NCI-H128 (cell line): ENCODE results near the gene TKFC.

ENCODE experiments used
- DNase-seq: peaks from one replicate; lab custom pipeline; 2025; ENCODE audit not compliant: unreplicated experiment; lab: John Stamatoyannopoulos, UW

The TKFC gene

GRCh38 chr11:61310749-61311148, 22.3 kb upstream of the TKFC start:
- no peak for DNase-seq

DNA sequence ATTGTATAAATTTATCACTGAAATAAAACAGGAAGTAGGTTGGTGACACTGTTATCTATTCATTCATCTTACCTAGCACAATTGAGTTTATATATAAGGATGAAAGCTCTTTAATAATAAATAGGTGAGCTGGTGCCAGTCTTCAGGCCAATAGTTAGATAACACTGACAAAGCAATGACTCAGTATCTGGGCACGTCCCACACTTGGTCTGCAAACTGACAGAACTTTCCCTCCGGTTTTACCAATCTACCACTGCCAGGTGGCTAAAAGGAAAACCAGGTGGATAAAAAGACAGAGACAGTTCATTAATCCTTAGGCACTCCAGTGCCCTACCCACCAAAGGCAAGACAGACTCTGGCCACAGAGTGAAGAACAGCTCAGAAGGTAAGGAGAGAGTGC, 17.8 kb upstream of the TKFC start:
- DNase-seq: no peak

- no peak for DNase-seq
Measured at GRCh38 chr11:61325649-61326414, 7.2 kb upstream of the TKFC start.

- no peak for DNase-seq
Measured at GRCh38 chr11:61327669-61328071, 5.4 kb upstream of the TKFC start.

- DNase-seq: no peak
Measured at GRCh38 chr11:61328351-61328750, 4.7 kb upstream of the TKFC start.

- DNase-seq: no peak
Measured at GRCh38 chr11:61329871-61330270, 3.2 kb upstream of the TKFC start.

DNA sequence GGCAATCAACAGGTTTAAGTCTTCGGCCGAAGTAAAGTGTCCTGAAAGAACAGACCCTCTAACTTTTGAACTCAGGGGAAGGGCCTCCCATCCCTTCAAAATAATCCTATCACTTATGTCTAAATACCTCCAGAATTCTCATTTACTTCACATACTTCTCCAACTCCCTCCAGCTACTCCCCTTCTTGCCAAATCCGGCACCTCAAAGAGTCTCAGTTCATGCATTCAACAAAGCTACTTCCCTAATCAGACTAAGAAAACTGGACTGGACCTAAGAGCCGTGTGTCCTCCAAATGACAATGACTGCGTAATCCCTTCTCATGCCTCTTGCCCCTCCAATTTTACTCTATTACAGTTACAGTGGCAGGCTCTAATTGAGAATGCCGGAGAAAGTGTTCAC, 1.4 kb upstream of the TKFC start:
- no peak for DNase-seq

DNA sequence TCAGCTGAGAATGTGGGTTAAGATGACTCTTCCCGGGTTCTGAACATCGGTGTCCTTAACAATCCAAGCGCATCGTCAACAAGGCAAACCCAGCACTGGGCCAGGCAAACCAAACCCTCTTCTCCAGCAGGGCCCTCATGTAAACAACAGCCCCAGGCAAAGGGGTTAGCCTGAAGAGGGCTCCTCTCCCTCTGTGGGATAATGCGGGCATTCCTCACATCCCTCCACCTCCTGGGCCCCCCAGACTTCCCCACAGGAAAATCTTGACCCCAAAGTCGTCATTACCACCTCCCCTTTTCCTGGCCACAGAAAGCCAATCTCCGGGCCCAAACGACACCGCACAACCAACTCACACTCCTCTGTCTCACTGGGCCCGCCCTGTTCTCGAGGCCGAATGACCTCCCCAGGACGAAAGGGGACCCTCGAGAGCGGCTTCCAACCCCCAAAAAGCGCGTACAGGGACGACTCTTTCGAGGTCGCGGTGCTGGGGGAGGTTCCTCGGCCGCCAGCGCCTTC, 689 bp upstream of the TKFC start:
- DNase-seq: no peak

GRCh38 chr11:61333550-61334433, 764 bp downstream of the TKFC start:
- DNase-seq: no peak

- no peak for DNase-seq
Measured at GRCh38 chr11:61334434-61335354, 1.7 kb downstream of the TKFC start.

DNA sequence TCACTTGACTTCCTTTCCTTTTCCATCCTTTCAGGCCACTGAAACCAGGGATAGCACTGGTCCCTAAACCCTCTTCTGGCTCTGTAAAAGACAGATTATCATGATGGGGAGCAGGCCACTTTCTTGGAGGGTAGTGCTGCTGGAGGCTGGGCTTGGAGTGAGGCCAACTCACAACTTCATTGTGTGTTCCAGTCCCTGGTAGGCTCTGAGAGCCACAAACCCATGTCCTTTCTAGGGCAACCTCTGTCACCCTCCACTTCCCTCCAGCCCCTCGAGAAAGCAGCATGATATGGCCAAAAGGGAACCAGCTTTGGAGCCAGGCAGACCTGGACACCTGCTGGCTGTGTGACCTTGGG, 2.3 kb downstream of the TKFC start:
- DNase-seq: no peak

DNA sequence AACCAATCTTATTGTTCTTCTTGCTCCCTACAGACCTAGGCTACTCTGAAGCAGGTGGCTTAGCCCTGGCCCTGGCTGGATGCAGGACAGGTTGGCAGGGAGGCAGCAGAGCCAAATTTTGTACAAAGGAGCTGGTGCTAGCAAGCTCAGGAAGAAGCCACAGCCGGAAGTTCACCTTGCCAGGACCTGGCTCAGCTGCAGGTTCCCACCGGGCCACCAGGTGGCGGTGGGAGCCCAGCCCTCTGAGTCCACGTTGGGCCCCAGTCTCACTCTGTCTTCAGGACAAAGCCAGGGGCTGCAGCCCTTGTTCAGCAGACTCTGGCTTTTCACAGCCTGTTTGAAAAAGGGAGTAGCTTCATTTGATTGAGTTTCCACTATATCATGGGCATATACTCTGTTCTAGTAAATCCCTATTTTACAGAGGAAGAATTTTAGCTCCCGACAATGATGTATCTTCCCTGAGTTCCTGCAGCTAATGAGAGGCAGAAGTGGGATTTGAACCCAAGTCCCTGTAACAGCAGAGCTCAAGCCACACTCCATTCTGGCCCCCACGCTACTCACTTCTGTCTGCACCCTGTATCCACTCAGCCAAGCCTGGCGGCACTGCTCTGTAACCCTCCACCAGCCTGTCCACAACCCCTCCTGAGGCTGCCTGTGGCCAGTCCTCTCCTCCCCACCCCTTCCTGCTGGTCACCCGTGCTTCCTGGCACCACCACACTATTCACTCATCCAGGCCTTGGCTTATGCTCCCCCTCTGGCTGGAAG, 3.3 kb downstream of the TKFC start:
- DNase-seq: peak; percentile 63

DNA sequence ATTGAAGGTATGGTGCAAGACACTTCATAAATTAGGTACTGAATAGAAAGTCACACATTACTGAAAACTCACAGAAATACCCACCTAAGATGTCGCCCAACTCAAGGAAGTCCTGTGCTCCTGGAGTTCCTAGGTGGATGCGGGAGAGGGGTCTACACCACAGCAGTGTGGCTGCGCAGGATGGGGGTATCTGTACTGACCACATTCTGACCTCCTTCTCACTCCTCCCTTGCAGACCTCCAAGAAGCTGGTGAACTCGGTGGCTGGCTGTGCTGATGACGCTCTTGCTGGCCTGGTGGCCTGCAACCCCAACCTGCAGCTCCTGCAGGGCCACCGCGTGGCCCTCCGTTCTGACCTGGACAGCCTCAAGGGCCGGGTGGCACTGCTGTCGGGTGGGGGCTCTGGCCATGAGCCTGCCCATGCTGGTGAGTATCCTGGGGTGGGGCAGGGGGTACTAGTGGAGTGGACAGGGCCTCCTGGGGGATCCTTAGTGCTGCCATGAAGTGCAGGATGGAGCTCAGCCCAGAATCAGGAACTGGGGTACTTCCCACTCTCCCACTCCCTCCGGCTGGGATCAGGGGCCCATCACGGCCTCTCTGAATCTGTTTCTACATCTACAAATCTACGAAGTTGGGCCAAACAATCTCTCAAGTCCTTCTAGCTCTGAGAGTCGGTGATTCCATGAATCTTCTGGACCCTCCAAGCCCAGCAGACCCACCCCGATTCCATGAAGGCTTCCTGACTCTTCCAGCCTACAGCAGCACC, 4.9 kb downstream of the TKFC start:
- DNase-seq: no peak

DNA sequence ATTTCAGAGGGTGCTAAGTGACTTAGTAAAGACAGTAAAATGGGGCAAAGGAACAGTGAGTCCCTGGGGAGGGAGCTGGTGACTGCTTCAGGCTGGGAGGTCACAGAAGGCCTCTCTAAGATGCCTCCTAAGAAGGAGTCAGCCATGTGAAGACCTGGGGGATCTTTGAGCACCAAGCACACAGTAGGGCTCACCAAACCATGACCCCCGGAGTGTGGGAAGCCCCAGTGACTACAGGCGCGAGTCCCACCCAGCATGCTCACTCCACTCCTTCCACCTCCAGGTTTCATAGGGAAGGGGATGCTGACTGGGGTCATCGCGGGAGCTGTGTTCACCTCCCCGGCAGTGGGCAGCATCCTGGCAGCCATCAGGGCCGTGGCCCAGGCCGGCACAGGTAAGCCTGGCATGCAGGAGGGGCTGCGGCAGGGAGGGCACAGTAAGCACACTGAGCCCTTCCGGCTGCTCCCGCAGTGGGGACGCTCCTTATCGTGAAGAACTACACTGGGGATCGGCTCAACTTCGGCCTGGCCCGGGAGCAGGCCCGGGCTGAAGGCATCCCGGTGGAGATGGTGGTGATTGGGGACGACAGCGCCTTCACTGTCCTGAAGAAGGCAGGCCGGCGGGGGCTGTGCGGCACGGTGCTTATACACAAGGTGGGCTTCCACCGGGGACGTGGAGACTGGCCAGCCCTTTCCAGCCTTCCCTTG, 5.9 kb downstream of the TKFC start:
- no peak for DNase-seq

DNA sequence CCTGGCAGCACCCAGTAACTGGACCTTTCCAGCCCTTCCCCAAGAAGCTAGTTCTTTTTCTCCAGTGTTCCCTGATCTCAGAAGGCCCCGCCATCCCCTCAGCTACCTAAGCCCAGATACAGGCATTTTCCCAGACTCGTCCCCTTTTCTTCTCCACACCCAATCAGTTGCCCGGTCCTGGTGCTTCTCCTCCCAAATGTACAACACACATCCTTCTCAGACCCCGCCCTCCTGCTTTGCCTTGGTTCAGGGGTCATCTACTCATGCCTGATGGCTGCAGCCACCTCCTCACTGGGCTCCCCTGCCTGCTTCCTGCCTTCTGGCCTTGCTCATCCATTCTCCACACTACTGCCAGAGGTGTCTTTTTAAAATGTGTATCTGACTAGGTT, 6.5 kb downstream of the TKFC start:
- DNase-seq: no peak

DNA sequence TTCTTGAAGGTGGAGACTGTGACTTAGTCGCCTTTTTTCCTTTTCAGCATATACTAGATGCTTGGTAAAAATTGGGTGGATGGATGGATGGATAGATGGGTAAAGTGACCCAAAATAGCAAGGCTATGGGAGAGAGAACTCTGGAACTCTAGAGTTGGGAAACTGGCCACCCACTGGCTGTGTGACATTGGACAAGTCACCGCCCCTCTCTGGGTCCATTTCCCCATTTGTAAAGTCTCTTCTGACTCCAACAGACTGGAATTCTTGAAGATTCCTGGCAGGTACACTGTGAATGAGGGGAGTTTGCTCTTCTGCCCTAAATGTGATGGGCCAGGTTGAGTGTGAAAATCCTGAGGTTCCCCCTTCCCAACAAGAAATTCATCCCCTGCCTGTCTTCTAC, 8.0 kb downstream of the TKFC start:
- DNase-seq: no peak

- DNase-seq: no peak
Measured at GRCh38 chr11:61341706-61342105, 8.7 kb downstream of the TKFC start.

GRCh38 chr11:61342207-61342803, 9.3 kb downstream of the TKFC start:
- DNase-seq: no peak
